CD4-positive, alpha-beta T cell treated with Interleukin-4 for 1 hour (primary cell): ENCODE data around the gene APOB.

Experiments
- DNase-seq, 2 donors: peaks; one replicate each; pipeline ENCODE4 v3.0.0-alpha.2; 2020 to 2022

The APOB gene

GRCh38 chr2:20972110-20972509 is 71.8 kb downstream of the APOB start:
- DNase-seq, result no peak

- no peak for DNase-seq
These were observed 73.8 kb downstream of the APOB start for GRCh38 chr2:20970068-20970467.

GRCh38 chr2:20966061-20966595 is 77.7 kb downstream of the APOB start:
- DNase-seq, result no peak

GRCh38 chr2:20965221-20965620 is 78.7 kb downstream of the APOB start:
- DNase-seq, result no peak

GRCh38 chr2:20963867-20964266 is 80.0 kb downstream of the APOB start:
- DNase-seq, result no peak

- peak; percentile 54 to 62 for DNase-seq
These were observed 80.8 kb downstream of the APOB start for GRCh38 chr2:20962939-20963557.

- no peak for DNase-seq
These were observed 82.0 kb downstream of the APOB start for GRCh38 chr2:20961858-20962257.

- no peak for DNase-seq
These were observed 83.9 kb downstream of the APOB start for GRCh38 chr2:20960003-20960402.

- DNase-seq, result no peak
These were observed 84.6 kb downstream of the APOB start for GRCh38 chr2:20959252-20959651.

- DNase-seq, result no peak
These were observed 85.9 kb downstream of the APOB start for GRCh38 chr2:20957788-20958525.

GRCh38 chr2:20955277-20956026 is 88.4 kb downstream of the APOB start:
- no peak for DNase-seq

GRCh38 chr2:20953146-20953824 is 90.6 kb downstream of the APOB start:
- DNase-seq, result no peak
